WERI-Rb-1 (cell line): ENCODE data around the gene CA9.

ENCODE experiments used
- DNase-seq: peaks from one replicate; pipeline ENCODE4 v3.0.0-alpha.2; 2020
- H3K27ac ChIP-seq: fragments of 250-450 bp; sonication (Bioruptor Pico); 2 replicates; pipeline ENCODE4 v1.5.1; 2020; ENCODE audit warnings: mild to moderate bottlenecking, moderate library complexity
- H3K27me3 ChIP-seq: fragments of 250-450 bp; sonication (Bioruptor Pico); 2 replicates; pipeline ENCODE4 v1.5.1; 2021; ENCODE audit warnings: mild to moderate bottlenecking, low read depth, moderate library complexity; ENCODE audit not compliant: insufficient read depth, severe bottlenecking
- H3K36me3 ChIP-seq: fragments of 250-450 bp; sonication (Bioruptor Pico); 2 replicates; pipeline ENCODE4 v1.5.1; 2020; ENCODE audit warnings: mild to moderate bottlenecking, moderate library complexity
- H3K4me3 ChIP-seq: 2 replicates; pipeline ENCODE4 v1.5.1; 2011; ENCODE audit warnings: low read depth, mild to moderate bottlenecking, control low read depth, low read length
- H3K9me3 ChIP-seq: fragments of 250-450 bp; sonication (Bioruptor Pico); 2 replicates; pipeline ENCODE4 v1.5.1; 2021; ENCODE audit warnings: mild to moderate bottlenecking, moderate library complexity; ENCODE audit not compliant: severe bottlenecking
- TF ChIP-seq, protein P1 (sequence below): IDR thresholded peaks from 2 replicates; pipeline ENCODE4 v1.5.1; 2011; ENCODE audit warnings: low read depth, mild to moderate bottlenecking, control low read depth, inconsistent platforms, low read length

CA9 gene

DNA sequence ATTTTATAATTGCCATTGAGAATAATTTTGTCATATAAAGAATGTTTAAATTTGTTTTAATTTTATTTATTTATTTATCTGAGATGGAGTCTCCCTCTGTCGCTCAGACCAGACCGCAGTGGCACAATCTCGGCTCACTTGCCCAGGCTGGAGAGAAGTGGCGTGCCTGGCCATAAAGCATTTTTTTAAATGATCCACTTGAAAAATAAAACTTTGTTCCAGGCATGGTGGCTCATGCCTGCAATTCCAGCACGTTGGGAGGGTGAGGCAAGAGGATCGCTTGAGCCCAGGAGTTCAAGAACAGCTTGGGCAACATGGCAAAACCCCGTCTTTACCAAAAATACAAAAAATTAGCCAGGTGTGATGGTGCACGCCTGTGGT, 20.9 kb upstream of the CA9 start:
- no peak overlapping the region for H3K4me3 ChIP-seq

GRCh38 chr9:35653611-35654010, 20.1 kb upstream of the CA9 start:
- Histone ChIP-seq H3K4me3 (no peak overlapping the region), H3K27ac (no peak overlapping the region), H3K36me3 (no peaks in the 10 kb centered on the region), H3K9me3 (no peaks in the 10 kb centered on the region), H3K27me3 (no peaks in the 10 kb centered on the region)
- no peak for DNase-seq
- TF ChIP-seq, protein P1, sequence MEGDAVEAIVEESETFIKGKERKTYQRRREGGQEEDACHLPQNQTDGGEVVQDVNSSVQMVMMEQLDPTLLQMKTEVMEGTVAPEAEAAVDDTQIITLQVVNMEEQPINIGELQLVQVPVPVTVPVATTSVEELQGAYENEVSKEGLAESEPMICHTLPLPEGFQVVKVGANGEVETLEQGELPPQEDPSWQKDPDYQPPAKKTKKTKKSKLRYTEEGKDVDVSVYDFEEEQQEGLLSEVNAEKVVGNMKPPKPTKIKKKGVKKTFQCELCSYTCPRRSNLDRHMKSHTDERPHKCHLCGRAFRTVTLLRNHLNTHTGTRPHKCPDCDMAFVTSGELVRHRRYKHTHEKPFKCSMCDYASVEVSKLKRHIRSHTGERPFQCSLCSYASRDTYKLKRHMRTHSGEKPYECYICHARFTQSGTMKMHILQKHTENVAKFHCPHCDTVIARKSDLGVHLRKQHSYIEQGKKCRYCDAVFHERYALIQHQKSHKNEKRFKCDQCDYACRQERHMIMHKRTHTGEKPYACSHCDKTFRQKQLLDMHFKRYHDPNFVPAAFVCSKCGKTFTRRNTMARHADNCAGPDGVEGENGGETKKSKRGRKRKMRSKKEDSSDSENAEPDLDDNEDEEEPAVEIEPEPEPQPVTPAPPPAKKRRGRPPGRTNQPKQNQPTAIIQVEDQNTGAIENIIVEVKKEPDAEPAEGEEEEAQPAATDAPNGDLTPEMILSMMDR = no peak

More for the DNA sequence above, 20.9 kb upstream of the CA9 start:
- TF ChIP-seq, protein P1 = no peak
- H3K27me3 ChIP-seq = no peaks in the 10 kb centered on the region
- no peak overlapping the region for H3K27ac ChIP-seq
- DNase-seq = no peak
- H3K9me3 ChIP-seq = no peaks in the 10 kb centered on the region
- no peaks in the 10 kb centered on the region for H3K36me3 ChIP-seq

GRCh38 chr9:35656348-35656747, 17.4 kb upstream of the CA9 start:
- Histone ChIP-seq H3K27ac (no peak overlapping the region), H3K36me3 (peaks cover 19% of the 10 kb centered on the region), H3K4me3 (no peak overlapping the region), H3K27me3 (no peaks in the 10 kb centered on the region), H3K9me3 (no peaks in the 10 kb centered on the region)
- DNase-seq = no peak
- TF ChIP-seq, protein P1 = no peak

- Histone ChIP-seq H3K4me3 (peak overlapping the region; percentile 53), H3K36me3 (peaks cover 23% of the 10 kb centered on the region), H3K27ac (peak overlapping the region; percentile 98), H3K9me3 (no peaks in the 10 kb centered on the region), H3K27me3 (no peaks in the 10 kb centered on the region)
- no peak for DNase-seq
- TF ChIP-seq, protein P1 = no peak
These were observed 16.7 kb upstream of the CA9 start for GRCh38 chr9:35656831-35657545.

DNA sequence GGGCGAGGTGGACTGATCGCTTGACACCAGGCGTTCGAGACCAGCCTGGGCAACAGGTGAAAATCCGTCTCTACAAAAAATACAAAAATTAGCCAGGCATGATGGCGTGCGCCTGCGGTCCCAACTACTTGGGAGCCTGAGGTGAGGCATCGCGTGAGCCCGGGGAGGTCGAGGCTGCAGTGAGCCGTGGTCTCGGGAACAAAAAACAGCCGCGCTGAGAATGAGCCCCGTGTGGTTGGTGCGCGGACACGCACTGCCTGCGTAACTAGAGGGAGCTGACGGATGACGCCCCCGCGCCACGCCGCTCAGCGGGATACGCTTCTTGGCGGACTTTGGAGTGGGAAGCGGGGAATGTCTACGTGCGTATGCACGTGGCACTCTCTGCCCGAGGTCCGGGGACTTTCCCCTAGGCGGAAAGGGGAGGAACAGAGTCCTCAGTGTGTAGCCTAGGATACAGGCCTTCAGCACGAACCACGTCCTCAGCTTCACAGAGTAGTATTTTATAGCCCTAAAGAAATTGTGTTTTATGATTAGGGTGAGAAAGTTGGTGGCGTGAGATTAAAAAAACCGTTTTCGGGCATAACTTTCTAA, 16.1 kb upstream of the CA9 start, which contains the start of gene RMRP:
TSS of gene RMRP (minus strand) at position 474 of the 591 bp plus-strand sequence.
- peak; percentile 99 for DNase-seq
- peak within 1 kb of the TSS; percentile 80 for H3K4me3 ChIP-seq
- TF ChIP-seq, protein P1 = 0 out of 2 replicates have a peak, but pooled peaks have one; percentile 26

More for the DNA sequence above, 16.1 kb upstream of the CA9 start, which contains the start of gene RMRP:
- H3K36me3 ChIP-seq = peaks cover 29% of the 10 kb centered on the region
- no peaks in the 10 kb centered on the region for H3K27me3 ChIP-seq
- no peaks in the 10 kb centered on the region for H3K9me3 ChIP-seq
- H3K27ac ChIP-seq = peak within 1 kb of the TSS; percentile 98
